ENCODE data around the gene BACH2. TPM values are rescaled to one million over a fixed set of nuclear protein-coding genes. Genes with fewer than 3 reads are reported as not detected.

Gene BACH2
- total and polyA plus RNA-seq, 2 experiments from 2014 or later = 1.6 to 5.7 TPM

GRCh38 chr6:90095145-90095544 is 201.5 kb downstream of the BACH2 start (continued):
- no peak for TF ChIP-seq ZNF462 (CRISPR knock-in tag; IDR thresholded peaks at IDR 0.05)

GRCh38 chr6:90093558-90094073 is 203.0 kb downstream of the BACH2 start:
- Mint-ChIP-seq H3K9me3 (no peaks in the 10 kb centered on the region), H3K36me3 (ENCODE audit: low read depth) (no peaks in the 10 kb centered on the region), H3K4me3 (no peak overlapping the region), H3K4me1 (no peaks in the 10 kb centered on the region), H3K27me3 (ENCODE audit: insufficient read depth, low read depth, poor library complexity) (no peaks in the 10 kb centered on the region), H3K27ac (no peak overlapping the region)
- no peak for DNase-seq (ENCODE audit: low spot score)
- no peak overlapping the region for H3K4me3 ChIP-seq
- ATAC-seq = no peak
- no peaks in the 10 kb centered on the region for H3F3A ChIP-seq (replicated peaks; ENCODE audit: low read depth)
- H3K79me2 ChIP-seq (replicated peaks; ENCODE audit: insufficient read depth) = no peaks in the 10 kb centered on the region
- H3K9me2 ChIP-seq (ENCODE audit: insufficient read depth) = 0 out of 2 replicates have a peak, but pooled peaks cover 4% of the 10 kb centered on the region
- no peak overlapping the region for H3K4me2 ChIP-seq
- no peak overlapping the region for H2AFZ ChIP-seq
- H3K27ac ChIP-seq (ENCODE audit: low read depth) = no peak overlapping the region
- H3K36me3 ChIP-seq (ENCODE audit: insufficient read depth) = no peaks in the 10 kb centered on the region
- no peaks in the 10 kb centered on the region for H4K20me1 ChIP-seq (replicated peaks; ENCODE audit: insufficient read depth)
- H3K4me1 ChIP-seq (ENCODE audit: insufficient read depth) = no peaks in the 10 kb centered on the region
- no peaks in the 10 kb centered on the region for H3K27me3 ChIP-seq (ENCODE audit: insufficient read depth)
- TF ChIP-seq POLR2AphosphoS5 (IDR thresholded peaks at IDR 0.05; ENCODE audit: low read depth) (no peak), EZH2 (IDR thresholded peaks at IDR 0.05; ENCODE audit: low read depth, unreplicated experiment) (no peak), NANOG (IDR thresholded peaks at IDR 0.05; ENCODE audit: borderline replicate concordance) (no peak), EZH2phosphoT487 (IDR thresholded peaks at IDR 0.05; ENCODE audit: unreplicated experiment) (no peak), CREB1 (CRISPR knock-in tag; IDR thresholded peaks at IDR 0.05; ENCODE audit: low read depth) (no peak), CTCF (conservative IDR thresholded peaks at IDR 0.05; ENCODE audit: low read depth in 2 of 2) (no peak), STAT1 (IDR thresholded peaks at IDR 0.05; ENCODE audit: unreplicated experiment) (no peak)
- TF ChIP-seq, protein P1, sequence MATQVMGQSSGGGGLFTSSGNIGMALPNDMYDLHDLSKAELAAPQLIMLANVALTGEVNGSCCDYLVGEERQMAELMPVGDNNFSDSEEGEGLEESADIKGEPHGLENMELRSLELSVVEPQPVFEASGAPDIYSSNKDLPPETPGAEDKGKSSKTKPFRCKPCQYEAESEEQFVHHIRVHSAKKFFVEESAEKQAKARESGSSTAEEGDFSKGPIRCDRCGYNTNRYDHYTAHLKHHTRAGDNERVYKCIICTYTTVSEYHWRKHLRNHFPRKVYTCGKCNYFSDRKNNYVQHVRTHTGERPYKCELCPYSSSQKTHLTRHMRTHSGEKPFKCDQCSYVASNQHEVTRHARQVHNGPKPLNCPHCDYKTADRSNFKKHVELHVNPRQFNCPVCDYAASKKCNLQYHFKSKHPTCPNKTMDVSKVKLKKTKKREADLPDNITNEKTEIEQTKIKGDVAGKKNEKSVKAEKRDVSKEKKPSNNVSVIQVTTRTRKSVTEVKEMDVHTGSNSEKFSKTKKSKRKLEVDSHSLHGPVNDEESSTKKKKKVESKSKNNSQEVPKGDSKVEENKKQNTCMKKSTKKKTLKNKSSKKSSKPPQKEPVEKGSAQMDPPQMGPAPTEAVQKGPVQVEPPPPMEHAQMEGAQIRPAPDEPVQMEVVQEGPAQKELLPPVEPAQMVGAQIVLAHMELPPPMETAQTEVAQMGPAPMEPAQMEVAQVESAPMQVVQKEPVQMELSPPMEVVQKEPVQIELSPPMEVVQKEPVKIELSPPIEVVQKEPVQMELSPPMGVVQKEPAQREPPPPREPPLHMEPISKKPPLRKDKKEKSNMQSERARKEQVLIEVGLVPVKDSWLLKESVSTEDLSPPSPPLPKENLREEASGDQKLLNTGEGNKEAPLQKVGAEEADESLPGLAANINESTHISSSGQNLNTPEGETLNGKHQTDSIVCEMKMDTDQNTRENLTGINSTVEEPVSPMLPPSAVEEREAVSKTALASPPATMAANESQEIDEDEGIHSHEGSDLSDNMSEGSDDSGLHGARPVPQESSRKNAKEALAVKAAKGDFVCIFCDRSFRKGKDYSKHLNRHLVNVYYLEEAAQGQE (IDR thresholded peaks at IDR 0.05; ENCODE audit: unreplicated experiment) = no peak

Data from GM23338 (cell line).